Measurements from ENCODE around the gene PRMT3. TPM values are rescaled to one million over a fixed set of nuclear protein-coding genes. Genes with fewer than 3 reads are reported as not detected.

The PRMT3 gene
- total RNA-seq, 1 experiment from 2014 or later: 22.6 TPM

GRCh38 chr11:20451568-20451967 lies 64.1 kb downstream of the PRMT3 start:
- Histone ChIP-seq H3K18ac (ENCODE audit: insufficient read length, low read depth, low read length) (no peak overlapping the region), H3K79me2 (ENCODE audit: insufficient read depth, low read length) (no peaks in the 10 kb centered on the region), H3K4me2 (ENCODE audit: insufficient read depth, insufficient read length, low read length) (no peak overlapping the region), H3K4ac (ENCODE audit: low read depth, low read length) (no peak overlapping the region), H3K23ac (ENCODE audit: insufficient read length, low read depth, low read length) (no peak overlapping the region), H3T11ph (ENCODE audit: low read length) (no peak overlapping the region), H3K14ac (ENCODE audit: insufficient read depth, low read length) (no peak overlapping the region), H2BK15ac (ENCODE audit: low read depth, low read length) (no peak overlapping the region), H2BK12ac (ENCODE audit: insufficient read length, low read depth, low read length) (no peak overlapping the region), H4K8ac (replicated peaks; ENCODE audit: insufficient read length, low read depth, low read length) (no peak overlapping the region), H2BK20ac (ENCODE audit: low read depth, low read length, poor library complexity, severe bottlenecking) (no peak overlapping the region), H3K9me3 (ENCODE audit: control insufficient read depth, low read depth, low read length) (no peaks in the 10 kb centered on the region), H4K5ac (ENCODE audit: insufficient read length, low read depth, low read length) (no peak overlapping the region), H3K27me3 (ENCODE audit: insufficient read depth, low read length) (no peaks in the 10 kb centered on the region), H2BK5ac (ENCODE audit: insufficient read length, low read length) (no peak overlapping the region), H3K4me1 (ENCODE audit: insufficient read depth, low read length) (no peaks in the 10 kb centered on the region), H3K56ac (ENCODE audit: insufficient read length, low read depth, low read length) (no peak overlapping the region), H4K20me1 (ENCODE audit: control insufficient read depth, insufficient read depth, insufficient read length) (no peaks in the 10 kb centered on the region), H2AK5ac (ENCODE audit: insufficient read length, low read length) (no peak overlapping the region), H3K23me2 (ENCODE audit: insufficient read length, low read depth, low read length, poor library complexity, severe bottlenecking) (no peaks in the 10 kb centered on the region), H3K9ac (ENCODE audit: extremely low read depth, insufficient read length, low read length) (no peak overlapping the region), H2BK120ac (ENCODE audit: low read depth, low read length, poor library complexity, severe bottlenecking) (no peak overlapping the region), H3K27ac (ENCODE audit: insufficient read length, low read depth, low read length) (no peak overlapping the region), H4K91ac (ENCODE audit: insufficient read length, low read depth, low read length) (no peak overlapping the region), H3K79me1 (ENCODE audit: insufficient read depth, low read depth, low read length, poor library complexity, severe bottlenecking) (no peaks in the 10 kb centered on the region), H2AFZ (ENCODE audit: low read length) (no peak overlapping the region)
- Mint-ChIP-seq H3K9me3 (no peaks in the 10 kb centered on the region), H3K36me3 (ENCODE audit: insufficient read depth in 1 of 3, low read depth in 3 of 3) (0 out of 7 replicates have a peak, but pooled peaks cover 0 to 2% (median 0%) of the 10 kb centered on the region in 3 experiments), H3K4me3 (no peak overlapping the region), H3K27ac (peak overlapping the region in 2 of 3 experiments; percentile 63 to 67; a peak in 4 of 7 replicates), H3K4me1 (no peaks in the 10 kb centered on the region), H3K27me3 (ENCODE audit: low read depth) (no peaks in the 10 kb centered on the region)
- DNase-seq: no peak
- no CpG with 5 or more reads among the region's 2 CpGs for WGBS (ENCODE audit: extremely low coverage, insufficient read length, low lambda C conversion rate)
- TF ChIP-seq, protein P1, sequence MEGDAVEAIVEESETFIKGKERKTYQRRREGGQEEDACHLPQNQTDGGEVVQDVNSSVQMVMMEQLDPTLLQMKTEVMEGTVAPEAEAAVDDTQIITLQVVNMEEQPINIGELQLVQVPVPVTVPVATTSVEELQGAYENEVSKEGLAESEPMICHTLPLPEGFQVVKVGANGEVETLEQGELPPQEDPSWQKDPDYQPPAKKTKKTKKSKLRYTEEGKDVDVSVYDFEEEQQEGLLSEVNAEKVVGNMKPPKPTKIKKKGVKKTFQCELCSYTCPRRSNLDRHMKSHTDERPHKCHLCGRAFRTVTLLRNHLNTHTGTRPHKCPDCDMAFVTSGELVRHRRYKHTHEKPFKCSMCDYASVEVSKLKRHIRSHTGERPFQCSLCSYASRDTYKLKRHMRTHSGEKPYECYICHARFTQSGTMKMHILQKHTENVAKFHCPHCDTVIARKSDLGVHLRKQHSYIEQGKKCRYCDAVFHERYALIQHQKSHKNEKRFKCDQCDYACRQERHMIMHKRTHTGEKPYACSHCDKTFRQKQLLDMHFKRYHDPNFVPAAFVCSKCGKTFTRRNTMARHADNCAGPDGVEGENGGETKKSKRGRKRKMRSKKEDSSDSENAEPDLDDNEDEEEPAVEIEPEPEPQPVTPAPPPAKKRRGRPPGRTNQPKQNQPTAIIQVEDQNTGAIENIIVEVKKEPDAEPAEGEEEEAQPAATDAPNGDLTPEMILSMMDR (conservative IDR thresholded peaks at IDR 0.05): no peak
